ENCODE measurements around the gene CBL. TPM values are rescaled to one million over a fixed set of nuclear protein-coding genes. Genes with fewer than 3 reads are reported as not detected.

CBL gene
- total and polyA plus RNA-seq, 12 donors: 2.7 to 15.6 (median 8.2) TPM

DNA sequence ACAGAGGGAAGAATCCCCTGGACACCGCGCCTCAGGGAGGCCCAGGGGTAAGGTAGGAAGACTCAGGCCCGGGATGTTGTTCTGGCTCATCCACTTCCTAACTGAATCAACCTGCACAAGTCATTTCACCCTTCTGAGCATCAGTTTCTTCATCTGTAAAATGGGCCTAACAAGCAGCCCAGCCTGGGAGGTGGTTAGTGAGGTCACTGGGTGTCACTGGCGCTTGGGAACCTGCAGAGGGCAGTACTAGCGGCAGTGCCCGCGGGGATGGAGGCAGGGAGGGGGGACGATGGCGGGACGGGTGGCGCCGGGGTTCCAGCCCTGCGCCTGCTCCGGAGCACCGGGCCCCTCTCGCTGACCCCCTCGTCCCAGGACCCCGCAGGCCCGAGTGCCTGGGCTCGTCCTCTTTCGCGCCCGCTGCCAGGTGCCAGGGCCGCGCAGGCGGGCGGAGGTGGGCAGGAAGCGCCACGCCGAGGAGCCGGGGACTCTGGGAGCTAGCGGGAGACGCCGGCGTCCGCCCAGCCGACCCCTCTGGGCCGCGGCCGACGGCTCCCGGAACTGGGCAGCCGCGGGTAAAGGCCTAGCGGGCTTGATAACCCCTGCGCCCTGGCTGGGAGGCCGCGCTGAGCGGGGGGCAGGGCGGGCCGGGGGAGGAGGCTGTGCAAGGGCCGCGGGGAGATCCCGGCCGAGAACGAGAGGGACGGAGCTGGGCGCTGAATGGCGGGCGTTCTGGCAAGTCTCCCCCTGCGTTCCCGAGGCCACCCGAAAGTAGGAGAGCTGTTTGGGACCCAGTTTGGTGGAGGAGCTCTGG is 37.5 kb upstream of the CBL start, which contains the start of gene NLRX1:
Gene NLRX1 (plus strand): TSS at position 255 of the 811 bp plus-strand sequence. CDS start 2,679 bp downstream, outside the sequence.
- peak within 1 kb of the TSS; percentile 69 to 100 (median 88) for H3K4me3 ChIP-seq
- no peaks in the 10 kb centered on the region for H3K27me3 ChIP-seq
- peak within 1 kb of the TSS; percentile 89 to 99 (median 96) for H3K27ac ChIP-seq
- H3K36me3 ChIP-seq: peaks cover 0 to 14% (median 0%) of the 10 kb centered on the region in 9 donors
- DNase-seq: peak; percentile 83 to 88
- H3K4me1 ChIP-seq: peaks cover 0 to 19% (median 8%) of the 10 kb centered on the region in 9 donors
- intact Hi-C loops (cut with DNase I): loop anchor here in 3 of 10 donors (2.0 to 5.0 kb wide), 3 partner anchors 34 to 74 kb away; partner anchors contain the start of gene CBL (in 1 of the 3)
- no peaks in the 10 kb centered on the region for H3K9me3 ChIP-seq
- peak; percentile 91 to 96 (median 94) for ATAC-seq
- TF ChIP-seq, protein P1, sequence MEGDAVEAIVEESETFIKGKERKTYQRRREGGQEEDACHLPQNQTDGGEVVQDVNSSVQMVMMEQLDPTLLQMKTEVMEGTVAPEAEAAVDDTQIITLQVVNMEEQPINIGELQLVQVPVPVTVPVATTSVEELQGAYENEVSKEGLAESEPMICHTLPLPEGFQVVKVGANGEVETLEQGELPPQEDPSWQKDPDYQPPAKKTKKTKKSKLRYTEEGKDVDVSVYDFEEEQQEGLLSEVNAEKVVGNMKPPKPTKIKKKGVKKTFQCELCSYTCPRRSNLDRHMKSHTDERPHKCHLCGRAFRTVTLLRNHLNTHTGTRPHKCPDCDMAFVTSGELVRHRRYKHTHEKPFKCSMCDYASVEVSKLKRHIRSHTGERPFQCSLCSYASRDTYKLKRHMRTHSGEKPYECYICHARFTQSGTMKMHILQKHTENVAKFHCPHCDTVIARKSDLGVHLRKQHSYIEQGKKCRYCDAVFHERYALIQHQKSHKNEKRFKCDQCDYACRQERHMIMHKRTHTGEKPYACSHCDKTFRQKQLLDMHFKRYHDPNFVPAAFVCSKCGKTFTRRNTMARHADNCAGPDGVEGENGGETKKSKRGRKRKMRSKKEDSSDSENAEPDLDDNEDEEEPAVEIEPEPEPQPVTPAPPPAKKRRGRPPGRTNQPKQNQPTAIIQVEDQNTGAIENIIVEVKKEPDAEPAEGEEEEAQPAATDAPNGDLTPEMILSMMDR (IDR thresholded peaks at IDR 0.05): peak; percentile 77 to 93 (median 91)
- WGBS, 2 donors: 4% methylated on average over 63 of the region's 63 CpGs

DNA sequence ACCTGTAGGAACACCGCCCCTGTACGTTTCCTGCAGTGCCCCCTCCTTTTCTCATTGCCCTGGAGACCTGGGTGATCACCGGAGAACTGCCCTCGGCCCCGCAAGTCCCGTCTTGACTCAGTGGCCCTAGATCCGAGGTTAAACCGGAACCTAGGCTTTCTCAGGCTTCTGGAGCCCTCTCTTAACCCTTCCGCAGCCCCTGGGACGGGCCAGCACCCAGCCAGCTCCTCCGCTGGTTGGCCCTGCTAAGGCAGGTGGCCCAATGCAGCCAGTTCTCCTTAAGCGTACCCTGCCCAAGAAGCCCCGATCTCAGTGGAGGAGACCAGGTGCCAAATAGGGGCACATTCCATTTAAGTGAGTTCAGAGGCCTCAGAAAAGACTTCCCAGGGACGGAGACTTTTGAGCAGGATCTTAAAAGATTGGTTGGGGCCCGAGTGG is 36.8 kb upstream of the CBL start:
- TF ChIP-seq, protein P1 (IDR thresholded peaks at IDR 0.05): no peak
- intact Hi-C loops (cut with DNase I): loop anchor here in 3 of 10 donors (2.0 to 5.0 kb wide), 3 partner anchors 33 to 74 kb away; partner anchors contain the start of gene CBL (in 1 of the 3)
- no peaks in the 10 kb centered on the region for H3K27me3 ChIP-seq
- peak overlapping the region; percentile 89 to 99 (median 96) for H3K27ac ChIP-seq
- H3K9me3 ChIP-seq: no peaks in the 10 kb centered on the region
- peak overlapping the region; percentile 69 to 100 (median 88) for H3K4me3 ChIP-seq
- WGBS, 2 donors: 14% methylated on average over 15 of the region's 15 CpGs
- H3K36me3 ChIP-seq: peaks cover 0 to 20% (median under 1%) of the 10 kb centered on the region in 9 donors
- DNase-seq (peak; percentile 36 to 48), ATAC-seq (peak; percentile 53 to 87 (median 76))
- peaks cover 0 to 19% (median 8%) of the 10 kb centered on the region in 9 donors for H3K4me1 ChIP-seq

DNA sequence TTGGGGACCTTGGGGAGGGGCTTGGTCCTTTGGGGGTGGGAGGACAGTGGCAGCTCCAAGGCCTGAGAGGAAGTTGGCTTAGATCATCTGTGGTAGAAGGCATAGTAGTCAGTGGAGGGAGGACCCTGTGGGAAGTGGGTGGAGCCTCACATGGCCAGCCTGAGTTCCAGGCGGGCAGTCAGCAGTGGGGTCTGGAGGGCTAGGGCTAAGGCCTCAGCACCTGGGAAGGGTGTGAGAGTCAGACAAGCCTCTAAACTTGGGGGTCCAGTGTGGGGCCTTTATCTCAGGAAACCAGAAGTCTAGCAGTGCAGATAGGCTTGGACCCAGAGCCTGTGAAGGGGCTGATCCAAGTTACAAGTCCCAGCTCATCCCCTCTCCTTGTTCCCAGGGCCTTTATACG is 33.6 kb upstream of the CBL start:
- H3K27me3 ChIP-seq: no peaks in the 10 kb centered on the region
- peaks cover 0 to 19% (median 8%) of the 10 kb centered on the region in 9 donors for H3K4me1 ChIP-seq
- TF ChIP-seq, protein P1 (IDR thresholded peaks at IDR 0.05): no peak
- 84 to 87% methylated on average over 2 of the region's 2 CpGs for WGBS, 2 donors
- no peak for ATAC-seq
- intact Hi-C loops (cut with DNase I): no loop called here
- H3K9me3 ChIP-seq: no peaks in the 10 kb centered on the region
- H3K36me3 ChIP-seq: peaks cover 0 to 53% (median 12%) of the 10 kb centered on the region in 9 donors
- no peak overlapping the region for H3K27ac ChIP-seq
- no peak overlapping the region for H3K4me3 ChIP-seq
- no peak for DNase-seq

DNA sequence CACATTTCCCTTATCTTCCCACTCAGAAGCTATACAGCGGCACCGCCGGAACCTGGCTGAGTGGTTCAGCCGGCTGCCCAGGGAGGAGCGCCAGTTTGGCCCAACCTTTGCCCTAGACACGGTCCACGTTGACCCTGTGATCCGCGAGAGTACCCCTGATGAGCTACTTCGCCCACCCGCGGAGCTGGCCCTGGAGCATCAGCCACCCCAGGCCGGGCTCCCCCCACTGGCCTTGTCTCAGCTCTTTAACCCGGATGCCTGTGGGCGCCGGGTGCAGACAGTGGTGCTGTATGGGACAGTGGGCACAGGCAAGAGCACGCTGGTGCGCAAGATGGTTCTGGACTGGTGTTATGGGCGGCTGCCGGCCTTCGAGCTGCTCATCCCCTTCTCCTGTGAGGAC is 32.7 kb upstream of the CBL start:
- ATAC-seq: no peak
- TF ChIP-seq, protein P1 (IDR thresholded peaks at IDR 0.05): no peak
- Histone ChIP-seq H3K36me3 (peaks cover 0 to 61% (median 17%) of the 10 kb centered on the region in 9 donors), H3K27ac (no peak overlapping the region), H3K4me1 (peaks cover 0 to 24% (median 8%) of the 10 kb centered on the region in 9 donors), H3K27me3 (no peaks in the 10 kb centered on the region), H3K4me3 (no peak overlapping the region), H3K9me3 (no peaks in the 10 kb centered on the region)
- intact Hi-C loops (cut with DNase I): no loop called here
- DNase-seq: no peak
- 94 to 95% methylated on average over 21 of the region's 21 CpGs for WGBS, 2 donors
